Skeletal muscle satellite cell (primary cell): ENCODE data around the gene ZNF385B.

Experiments
- H3K27me3 ChIP-seq: 2 replicates; pipeline ENCODE4 v1.7.0; 2013; ENCODE audit warnings: low read length; ENCODE audit not compliant: control insufficient read depth, insufficient read depth
- H3K36me3 ChIP-seq: 2 replicates; pipeline ENCODE4 v1.7.0; 2013; ENCODE audit warnings: mild to moderate bottlenecking, control low read depth, low read length; ENCODE audit not compliant: insufficient read depth
- H3K4me1 ChIP-seq: 2 replicates; pipeline ENCODE4 v1.7.0; 2013; ENCODE audit warnings: low read length; ENCODE audit not compliant: control insufficient read depth, insufficient read depth
- H3K4me2 ChIP-seq: 2 replicates; pipeline ENCODE4 v1.7.0; 2013; ENCODE audit warnings: mild to moderate bottlenecking, low read length
- H3K4me3 ChIP-seq: 2 replicates; pipeline ENCODE4 v1.7.0; 2013; ENCODE audit warnings: low read length
- H3K9ac ChIP-seq: 2 replicates; pipeline ENCODE4 v1.7.0; 2013; ENCODE audit warnings: mild to moderate bottlenecking, low read depth, low read length, moderate library complexity
- H3K9me3 ChIP-seq: replicated peaks from 2 replicates; pipeline ENCODE4 v1.7.0; 2013; ENCODE audit warnings: mild to moderate bottlenecking, control low read depth, low read length

Gene ZNF385B

GRCh38 chr2:179854891-179855290 lies 6.5 kb downstream of the ZNF385B start:
- Histone ChIP-seq H3K4me1 (no peaks in the 10 kb centered on the region), H3K9me3 (no peaks in the 10 kb centered on the region), H3K9ac (no peak overlapping the region), H3K4me3 (no peak overlapping the region), H3K27me3 (peaks cover 34% of the 10 kb centered on the region), H3K36me3 (no peaks in the 10 kb centered on the region), H3K4me2 (no peak overlapping the region)

- H3K9me3 ChIP-seq = no peaks in the 10 kb centered on the region
- H3K36me3 ChIP-seq = no peaks in the 10 kb centered on the region
- H3K4me1 ChIP-seq = no peaks in the 10 kb centered on the region
- H3K27me3 ChIP-seq = peaks cover 23% of the 10 kb centered on the region
- no peak overlapping the region for H3K4me3 ChIP-seq
- no peak overlapping the region for H3K4me2 ChIP-seq
- H3K9ac ChIP-seq = no peak overlapping the region
Observed at GRCh38 chr2:179853108-179853507, 8.3 kb downstream of the ZNF385B start.

- Histone ChIP-seq H3K36me3 (no peaks in the 10 kb centered on the region), H3K9me3 (no peaks in the 10 kb centered on the region), H3K4me1 (no peaks in the 10 kb centered on the region), H3K9ac (no peak overlapping the region), H3K4me2 (no peak overlapping the region), H3K27me3 (peaks cover 7% of the 10 kb centered on the region), H3K4me3 (no peak overlapping the region)
Observed at GRCh38 chr2:179850188-179850587, 11.2 kb downstream of the ZNF385B start.

GRCh38 chr2:179849719-179850118 lies 11.7 kb downstream of the ZNF385B start:
- H3K9ac ChIP-seq = no peak overlapping the region
- H3K9me3 ChIP-seq = no peaks in the 10 kb centered on the region
- no peaks in the 10 kb centered on the region for H3K4me1 ChIP-seq
- H3K27me3 ChIP-seq = peaks cover 7% of the 10 kb centered on the region
- no peaks in the 10 kb centered on the region for H3K36me3 ChIP-seq
- no peak overlapping the region for H3K4me3 ChIP-seq
- no peak overlapping the region for H3K4me2 ChIP-seq

- Histone ChIP-seq H3K9ac (no peak overlapping the region), H3K9me3 (no peaks in the 10 kb centered on the region), H3K4me2 (no peak overlapping the region), H3K4me3 (no peak overlapping the region), H3K36me3 (no peaks in the 10 kb centered on the region), H3K27me3 (peaks cover 1% of the 10 kb centered on the region), H3K4me1 (no peaks in the 10 kb centered on the region)
Observed at GRCh38 chr2:179843541-179843940, 17.9 kb downstream of the ZNF385B start.

- H3K9me3 ChIP-seq = no peaks in the 10 kb centered on the region
- H3K4me3 ChIP-seq = no peak overlapping the region
- H3K36me3 ChIP-seq = no peaks in the 10 kb centered on the region
- H3K27me3 ChIP-seq = no peaks in the 10 kb centered on the region
- no peak overlapping the region for H3K4me2 ChIP-seq
- peaks cover 3% of the 10 kb centered on the region for H3K4me1 ChIP-seq
- no peak overlapping the region for H3K9ac ChIP-seq
Observed at GRCh38 chr2:179842498-179843153, 18.8 kb downstream of the ZNF385B start.

GRCh38 chr2:179840840-179841239 lies 20.6 kb downstream of the ZNF385B start:
- Histone ChIP-seq H3K36me3 (no peaks in the 10 kb centered on the region), H3K4me1 (peaks cover 5% of the 10 kb centered on the region), H3K4me3 (no peak overlapping the region), H3K27me3 (no peaks in the 10 kb centered on the region), H3K9ac (no peak overlapping the region), H3K4me2 (no peak overlapping the region), H3K9me3 (no peaks in the 10 kb centered on the region)

- no peaks in the 10 kb centered on the region for H3K36me3 ChIP-seq
- H3K9ac ChIP-seq = no peak overlapping the region
- H3K4me1 ChIP-seq = peaks cover 5% of the 10 kb centered on the region
- no peaks in the 10 kb centered on the region for H3K9me3 ChIP-seq
- peak overlapping the region; percentile 54 for H3K4me2 ChIP-seq
- H3K27me3 ChIP-seq = no peaks in the 10 kb centered on the region
- H3K4me3 ChIP-seq = no peak overlapping the region
Observed at GRCh38 chr2:179837408-179837807, 24.0 kb downstream of the ZNF385B start.

- H3K9ac ChIP-seq = no peak overlapping the region
- H3K4me1 ChIP-seq = peaks cover 3% of the 10 kb centered on the region
- H3K4me3 ChIP-seq = no peak overlapping the region
- H3K36me3 ChIP-seq = no peaks in the 10 kb centered on the region
- H3K4me2 ChIP-seq = no peak overlapping the region
- H3K27me3 ChIP-seq = no peaks in the 10 kb centered on the region
- H3K9me3 ChIP-seq = no peaks in the 10 kb centered on the region
Observed at GRCh38 chr2:179830043-179830787, 31.2 kb downstream of the ZNF385B start.

GRCh38 chr2:179826297-179826696 lies 35.1 kb downstream of the ZNF385B start:
- H3K9me3 ChIP-seq = no peaks in the 10 kb centered on the region
- no peak overlapping the region for H3K4me2 ChIP-seq
- no peaks in the 10 kb centered on the region for H3K36me3 ChIP-seq
- no peaks in the 10 kb centered on the region for H3K27me3 ChIP-seq
- no peak overlapping the region for H3K4me3 ChIP-seq
- no peak overlapping the region for H3K9ac ChIP-seq
- no peaks in the 10 kb centered on the region for H3K4me1 ChIP-seq

GRCh38 chr2:179825494-179825893 lies 35.9 kb downstream of the ZNF385B start:
- Histone ChIP-seq H3K4me3 (no peak overlapping the region), H3K27me3 (no peaks in the 10 kb centered on the region), H3K4me2 (no peak overlapping the region), H3K9me3 (no peaks in the 10 kb centered on the region), H3K36me3 (no peaks in the 10 kb centered on the region), H3K9ac (no peak overlapping the region), H3K4me1 (no peaks in the 10 kb centered on the region)

- Histone ChIP-seq H3K4me1 (no peaks in the 10 kb centered on the region), H3K9ac (no peak overlapping the region), H3K27me3 (no peaks in the 10 kb centered on the region), H3K36me3 (no peaks in the 10 kb centered on the region), H3K4me2 (no peak overlapping the region), H3K9me3 (no peaks in the 10 kb centered on the region), H3K4me3 (no peak overlapping the region)
Observed at GRCh38 chr2:179824961-179825360, 36.5 kb downstream of the ZNF385B start.
